ENCODE results near the gene IL21R.
"Not testable (repeated sequence)": the region's sequence is repeated elsewhere in the genome, so short reads cannot be mapped to it uniquely, and the experiment has no call there.

Gene IL21R

GRCh38 chr16:27402569-27402963 is 592 bp downstream of the IL21R start:
- no peak for DNase-seq (ENCODE audit: low read depth)

DNA sequence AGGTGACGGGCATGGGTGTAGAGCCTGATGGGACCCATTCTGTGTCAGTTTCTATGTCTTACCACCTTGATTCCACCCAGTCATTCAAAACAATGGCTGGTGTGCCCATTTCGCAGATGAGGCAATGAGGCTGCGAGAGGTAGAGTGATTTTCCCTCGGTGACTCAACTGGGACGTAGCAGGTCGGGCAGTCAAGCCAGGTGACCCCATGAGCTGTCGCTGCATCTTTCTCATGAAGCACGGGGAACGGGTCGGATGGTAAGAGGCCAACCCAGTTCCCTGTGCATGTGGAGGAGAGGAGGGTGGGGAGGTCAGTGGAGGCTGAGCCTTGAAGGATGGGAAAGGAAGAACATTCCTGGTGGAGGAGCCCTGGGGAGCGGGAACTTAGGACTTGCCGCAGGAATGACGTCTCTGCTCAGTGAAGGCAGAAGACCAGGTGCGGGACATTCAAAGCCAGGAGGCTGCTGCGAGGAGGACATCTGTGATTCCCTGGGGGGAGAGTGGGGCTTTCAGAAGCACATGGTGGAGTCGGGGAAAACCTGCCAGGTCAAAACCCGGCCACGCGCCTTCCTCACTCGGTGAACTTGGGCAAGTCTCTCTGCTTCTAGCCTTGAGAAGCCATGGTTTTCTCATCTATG is 1.1 kb downstream of the IL21R start:
- no peak for DNase-seq (ENCODE audit: low read depth)

DNA sequence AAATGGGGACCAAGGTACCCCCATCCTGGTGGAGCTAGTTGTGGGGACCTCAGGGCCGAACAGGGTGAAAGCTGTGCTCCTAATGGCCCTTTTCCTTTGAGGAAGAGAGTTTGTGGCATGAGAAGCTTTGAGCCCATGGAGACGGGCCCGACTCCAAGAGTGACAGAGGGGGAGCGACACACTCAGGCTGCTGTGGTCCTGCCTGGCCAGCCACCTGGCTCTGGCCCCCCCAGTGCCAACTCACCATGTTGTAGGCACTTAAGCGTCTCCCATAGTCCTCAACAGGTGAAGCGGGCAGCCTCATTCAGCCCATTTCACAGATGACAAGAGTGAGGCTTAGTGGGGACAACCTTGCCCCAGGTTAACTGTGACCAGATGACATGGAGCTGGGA is 1.6 kb downstream of the IL21R start:
- no peak for DNase-seq (ENCODE audit: low read depth)

GRCh38 chr16:27404163-27404823 is 2.3 kb downstream of the IL21R start:
- DNase-seq (ENCODE audit: low read depth) = no peak

DNA sequence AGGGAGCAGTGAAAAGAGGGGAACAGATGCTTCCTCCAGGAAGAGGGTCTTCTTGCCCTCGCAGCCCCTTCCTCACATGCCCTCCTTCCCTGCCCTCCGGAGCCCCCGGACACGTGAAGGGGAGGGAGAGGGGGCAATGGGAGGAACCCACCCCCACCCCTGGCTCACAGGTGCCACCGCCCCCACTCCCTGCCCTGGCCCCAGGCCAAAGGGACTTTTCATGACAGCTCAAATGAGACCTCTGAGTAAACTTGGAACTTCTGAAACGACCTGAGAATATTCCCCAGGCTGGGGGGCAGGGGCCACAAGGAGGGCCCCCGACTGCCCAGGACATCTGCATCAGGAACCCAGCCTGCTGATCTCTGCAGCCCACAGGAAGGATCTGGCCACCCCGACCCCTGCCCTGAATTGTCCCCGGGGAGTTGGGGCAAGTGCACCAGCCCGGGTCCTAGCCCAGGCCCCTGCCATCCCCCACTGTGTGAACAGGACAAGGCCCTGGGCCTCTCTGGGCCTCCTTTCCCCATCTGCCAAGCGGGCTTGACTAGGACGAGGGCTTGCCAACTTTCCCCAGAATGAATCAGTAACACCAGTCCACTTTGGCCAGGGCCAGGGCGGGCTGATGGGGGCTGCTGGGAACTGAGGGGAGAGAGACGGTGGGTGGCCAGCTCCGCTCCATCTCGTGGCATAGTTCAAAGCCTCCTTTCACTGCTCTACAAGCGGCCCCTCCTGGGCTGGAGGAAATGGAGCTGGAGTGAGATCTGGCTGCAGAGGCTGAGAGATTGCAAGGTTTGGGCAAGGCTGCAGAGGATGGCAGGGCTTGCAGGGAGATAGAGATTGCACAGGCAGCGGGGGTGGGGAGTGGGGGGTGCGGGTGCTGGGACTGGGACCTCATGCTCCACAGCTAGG is 3.8 kb downstream of the IL21R start:
- no peak for DNase-seq (ENCODE audit: low read depth)

DNA sequence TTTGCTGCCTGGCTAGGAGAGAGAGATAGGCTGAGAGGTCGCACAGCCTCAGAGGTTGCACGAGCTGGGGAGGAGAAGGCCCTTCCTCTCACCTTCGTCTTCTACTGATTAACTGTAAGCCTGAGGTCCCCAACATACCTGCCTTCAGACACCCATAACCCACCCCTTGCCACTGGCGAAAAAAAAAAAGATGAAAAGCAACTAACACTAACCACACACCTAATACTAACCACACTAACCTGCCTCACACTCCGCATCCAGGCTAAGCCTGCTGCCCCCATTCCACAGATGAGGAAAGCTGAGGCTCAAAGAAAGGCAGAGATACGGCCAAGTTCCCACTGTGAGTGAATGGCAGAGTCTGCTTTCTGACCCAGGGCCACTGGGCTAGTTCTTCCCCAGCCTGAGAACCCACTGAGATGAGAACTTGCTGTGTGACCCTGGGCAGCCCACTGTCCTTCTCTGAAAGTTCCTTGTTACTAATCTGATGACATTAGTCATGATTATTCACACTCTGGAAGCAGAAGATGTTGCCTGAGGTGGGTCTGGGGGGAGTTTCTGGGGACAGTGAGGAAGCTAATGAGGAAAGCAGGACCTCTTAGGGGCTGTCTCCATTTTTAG is 4.6 kb downstream of the IL21R start:
- DNase-seq (ENCODE audit: low read depth) = no peak

GRCh38 chr16:27407133-27407532 is 5.2 kb downstream of the IL21R start:
- no peak for DNase-seq (ENCODE audit: low read depth)

DNA sequence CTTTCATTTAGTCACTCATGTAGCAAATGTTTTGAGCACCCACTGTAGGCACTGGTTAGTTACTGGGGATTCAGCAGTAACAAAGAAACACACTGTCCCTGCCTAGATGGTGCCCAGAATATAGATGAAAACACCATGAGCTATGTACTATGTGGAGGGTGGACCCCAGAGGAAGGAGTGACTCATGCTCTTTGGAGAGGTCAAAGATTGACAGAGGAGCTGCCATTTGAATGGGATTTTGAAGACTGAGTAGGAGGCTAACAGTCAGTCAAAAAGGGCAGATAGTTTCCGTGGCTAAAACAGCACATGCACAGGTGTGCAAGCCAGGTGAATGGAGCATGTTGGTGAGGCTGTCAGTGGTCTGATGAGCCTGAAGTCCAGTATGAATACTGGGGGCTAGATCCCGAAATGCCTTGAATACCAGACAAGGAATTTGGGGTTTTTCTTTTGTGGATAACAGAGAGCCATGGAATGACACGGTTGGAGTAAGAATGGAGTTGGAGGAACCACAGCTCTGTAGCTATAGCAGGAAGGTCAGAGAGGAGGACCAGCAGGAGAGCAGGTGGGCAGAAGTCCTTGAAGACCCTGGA is 6.1 kb downstream of the IL21R start:
- peak; percentile 70 for DNase-seq (ENCODE audit: low read depth)

- no peak for DNase-seq (ENCODE audit: low read depth)
Measured at GRCh38 chr16:27408602-27409031, 6.6 kb downstream of the IL21R start.

GRCh38 chr16:27409958-27410357 is 8.0 kb downstream of the IL21R start:
- not testable (repeated sequence) for DNase-seq (ENCODE audit: low read depth)

- no peak for DNase-seq (ENCODE audit: low read depth)
Measured at GRCh38 chr16:27410761-27411160, 8.8 kb downstream of the IL21R start.

DNA sequence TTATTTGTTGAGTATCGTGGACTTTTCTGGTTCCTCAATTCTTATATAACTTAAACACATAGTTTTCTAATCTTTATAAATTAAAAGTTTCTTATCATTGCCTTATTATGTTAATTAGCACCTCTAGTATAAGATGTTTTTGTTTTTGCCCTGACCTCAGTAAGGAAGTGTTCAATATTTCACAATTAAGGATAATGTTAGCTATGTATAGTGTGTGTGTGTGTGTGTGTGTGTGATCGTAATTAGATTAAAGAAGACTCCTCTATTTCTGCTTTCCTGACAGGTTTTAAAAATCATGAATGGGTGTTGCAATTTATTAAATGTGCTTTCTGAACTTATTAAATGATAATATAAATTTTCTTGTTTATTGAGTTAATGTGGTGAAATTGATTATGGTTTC is 12.0 kb downstream of the IL21R start:
- no peak for DNase-seq (ENCODE audit: low read depth)

DNA sequence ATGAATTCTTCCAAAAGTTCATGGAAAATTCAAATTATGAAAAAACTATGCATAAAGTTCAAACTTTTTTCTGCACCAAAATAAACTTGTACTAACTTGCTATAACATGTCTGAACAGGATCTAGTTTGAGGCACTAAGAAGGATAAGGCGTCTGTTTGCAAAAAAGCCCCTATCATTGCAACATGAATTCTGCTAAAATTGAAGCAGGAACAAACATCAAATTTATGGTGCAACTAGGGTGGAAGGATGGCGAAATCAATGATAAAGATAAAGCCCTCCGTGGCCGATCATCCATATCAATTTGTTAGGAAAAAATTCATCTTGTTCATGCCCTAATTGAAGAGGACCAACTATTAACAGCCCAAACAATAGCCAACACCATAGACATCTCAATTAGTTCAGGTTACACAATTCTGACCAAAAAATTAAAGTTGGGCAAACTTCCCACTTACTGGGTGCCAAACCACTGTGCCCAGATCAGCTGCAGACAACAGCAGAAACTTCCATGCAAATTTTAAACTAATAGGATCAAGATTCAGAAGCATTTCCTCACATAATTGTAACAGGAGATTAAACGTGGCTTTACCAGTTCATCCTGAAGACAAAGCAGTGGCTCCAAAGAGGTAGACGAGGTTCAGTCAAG is 12.9 kb downstream of the IL21R start:
- no peak for DNase-seq (ENCODE audit: low read depth)

- no peak for DNase-seq (ENCODE audit: low read depth)
Measured at GRCh38 chr16:27417047-27417671, 15.2 kb downstream of the IL21R start.

GRCh38 chr16:27421961-27422740 is 20.2 kb downstream of the IL21R start:
- no peak for DNase-seq (ENCODE audit: low read depth)

GRCh38 chr16:27424772-27425498 is 23.0 kb downstream of the IL21R start:
- no peak for DNase-seq (ENCODE audit: low read depth)

DNA sequence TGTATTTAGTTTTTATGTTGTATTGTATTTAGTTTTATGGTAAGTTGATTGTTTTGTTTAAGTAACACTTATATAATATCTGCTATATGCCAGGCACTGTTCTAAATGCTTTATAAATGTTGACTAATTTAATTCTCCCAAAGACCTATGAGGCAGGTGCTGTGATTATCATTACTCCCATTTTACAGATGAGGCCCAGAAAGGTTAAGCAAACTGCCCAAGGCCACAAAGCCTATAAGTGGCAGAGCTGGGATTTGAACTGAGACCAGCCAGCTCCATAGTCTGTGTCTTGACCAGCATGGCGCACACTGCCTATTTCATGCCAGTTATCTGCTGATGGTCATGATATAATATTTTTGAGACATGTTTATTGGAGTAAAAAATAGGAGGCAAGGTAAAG is 24.0 kb downstream of the IL21R start:
- DNase-seq (ENCODE audit: low read depth) = no peak

DNA sequence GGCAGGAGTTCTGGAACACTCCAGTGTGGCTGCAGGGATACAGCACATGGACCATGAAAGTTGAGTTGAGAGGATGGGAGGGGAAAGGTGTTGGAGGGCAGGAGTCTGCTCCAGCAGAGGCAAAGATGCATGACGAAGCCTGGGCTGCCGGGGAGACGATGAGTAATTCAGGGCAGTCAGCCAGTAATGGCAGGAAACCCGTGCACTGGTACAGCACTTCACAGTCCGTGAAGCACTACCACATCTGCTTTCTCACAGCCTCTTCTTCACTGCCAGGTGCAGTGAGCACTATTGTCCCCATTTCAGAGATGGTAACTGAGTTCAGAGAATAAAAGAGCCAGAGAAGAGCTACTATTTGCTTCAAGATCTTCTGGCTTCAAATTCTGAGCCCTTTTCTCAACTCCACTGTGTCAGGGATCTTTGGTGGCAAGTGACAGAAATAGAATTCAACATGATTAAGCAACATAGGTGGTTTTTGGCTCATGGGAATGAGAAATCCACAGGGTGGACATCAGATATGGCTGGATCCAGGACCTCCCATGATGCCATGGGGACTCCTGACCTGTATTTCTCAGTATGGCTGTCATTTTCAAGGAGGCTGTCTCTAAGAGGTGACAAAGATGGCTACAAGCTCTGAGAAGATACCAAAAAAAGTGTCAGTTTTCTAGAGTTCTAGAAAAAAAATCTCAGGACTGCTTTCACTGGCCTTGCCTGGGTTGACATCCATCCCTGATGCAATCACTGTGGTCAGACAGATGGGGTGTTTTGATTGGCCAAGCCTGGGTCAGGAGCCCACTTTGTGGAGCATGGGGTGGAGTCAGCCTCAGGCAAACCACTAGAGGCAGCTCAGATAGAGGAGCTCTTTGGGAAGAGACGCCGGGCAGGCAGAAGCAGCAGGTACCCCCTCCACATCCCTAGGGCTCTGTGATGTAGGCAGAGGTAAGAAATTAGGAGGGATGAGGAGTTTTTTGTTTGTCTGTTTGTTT is 24.7 kb downstream of the IL21R start:
- peak; percentile 96 for DNase-seq (ENCODE audit: low read depth)
